MM.1S (cell line): ENCODE data around the gene SPRR1B.

Experiments
- EZH2phosphoT487 ChIP-seq: fragments of 300-600 bp; sonication (generic); IDR thresholded peaks from 2 replicates; pipeline ENCODE4 v1.6.1; 2018; ENCODE audit warnings: antibody characterized with exemption, low read length
- TF ChIP-seq, protein P1 (sequence below): fragments of 300-600 bp; sonication (generic); IDR thresholded peaks from 2 replicates; pipeline ENCODE4 v1.5.1; 2016; ENCODE audit warnings: antibody characterized with exemption, low read length, mixed read lengths

DNA sequence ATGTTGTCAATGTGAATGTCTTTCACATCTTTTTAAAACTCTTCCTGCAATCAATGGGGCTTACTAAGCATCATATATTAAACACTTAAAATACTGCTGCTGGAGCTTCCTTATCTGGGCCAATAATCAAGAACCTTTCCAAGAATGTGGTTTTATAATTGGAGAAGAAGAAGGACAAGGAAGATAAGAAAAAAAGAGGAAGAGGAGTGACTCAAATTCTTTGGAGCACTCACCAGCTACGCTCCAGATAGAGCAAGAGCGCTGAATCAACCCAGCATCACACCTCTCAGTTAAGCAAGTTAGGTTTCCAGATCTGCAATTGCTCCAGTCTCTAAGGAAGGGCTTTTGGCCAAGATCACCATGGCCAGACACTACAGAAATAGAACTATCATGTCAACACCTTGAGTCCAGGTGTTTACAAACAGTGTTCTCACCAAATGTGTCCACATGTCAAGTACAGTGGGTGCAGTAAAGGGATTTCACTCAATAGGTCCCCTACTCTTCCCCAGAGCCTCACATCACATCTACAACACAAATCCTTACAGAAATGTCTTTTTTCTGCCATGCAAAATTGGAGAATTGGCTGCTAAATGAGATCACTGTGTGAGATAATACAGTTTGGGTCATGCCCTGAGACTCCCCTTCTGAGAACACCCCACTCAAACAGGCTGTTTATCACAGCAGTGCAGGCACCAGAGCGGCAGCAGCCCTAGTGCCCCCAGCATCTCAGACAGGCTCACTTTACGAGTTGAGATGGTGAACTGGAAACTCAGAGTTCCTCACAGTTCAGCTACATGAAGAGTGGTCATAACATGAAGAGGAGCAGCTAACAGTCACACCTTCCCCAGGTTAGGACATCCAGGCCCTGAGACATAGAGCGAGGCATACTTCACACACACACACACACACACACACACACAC, 42.1 kb downstream of the SPRR1B start:
- TF ChIP-seq, protein P1, sequence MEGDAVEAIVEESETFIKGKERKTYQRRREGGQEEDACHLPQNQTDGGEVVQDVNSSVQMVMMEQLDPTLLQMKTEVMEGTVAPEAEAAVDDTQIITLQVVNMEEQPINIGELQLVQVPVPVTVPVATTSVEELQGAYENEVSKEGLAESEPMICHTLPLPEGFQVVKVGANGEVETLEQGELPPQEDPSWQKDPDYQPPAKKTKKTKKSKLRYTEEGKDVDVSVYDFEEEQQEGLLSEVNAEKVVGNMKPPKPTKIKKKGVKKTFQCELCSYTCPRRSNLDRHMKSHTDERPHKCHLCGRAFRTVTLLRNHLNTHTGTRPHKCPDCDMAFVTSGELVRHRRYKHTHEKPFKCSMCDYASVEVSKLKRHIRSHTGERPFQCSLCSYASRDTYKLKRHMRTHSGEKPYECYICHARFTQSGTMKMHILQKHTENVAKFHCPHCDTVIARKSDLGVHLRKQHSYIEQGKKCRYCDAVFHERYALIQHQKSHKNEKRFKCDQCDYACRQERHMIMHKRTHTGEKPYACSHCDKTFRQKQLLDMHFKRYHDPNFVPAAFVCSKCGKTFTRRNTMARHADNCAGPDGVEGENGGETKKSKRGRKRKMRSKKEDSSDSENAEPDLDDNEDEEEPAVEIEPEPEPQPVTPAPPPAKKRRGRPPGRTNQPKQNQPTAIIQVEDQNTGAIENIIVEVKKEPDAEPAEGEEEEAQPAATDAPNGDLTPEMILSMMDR, result no peak
- TF ChIP-seq EZH2phosphoT487, result no peak
